ENCODE results near the gene PRKRIP1. TPM values are rescaled to one million over a fixed set of nuclear protein-coding genes. Genes with fewer than 3 reads are reported as not detected.
"Not testable (repeated sequence)": the region's sequence is repeated elsewhere in the genome, so short reads cannot be mapped to it uniquely, and the experiment has no call there.

Gene PRKRIP1
- polyA plus RNA-seq, 3 donors: 6.6 to 27.0 (median 7.4) TPM

- 58% methylated on average over 9 of the region's 12 CpGs for WGBS (ENCODE audit: insufficient coverage)
- Histone ChIP-seq H3K36me3 (replicated peaks in 1 of 2; ENCODE audit: control insufficient read depth in 1 of 2, insufficient read depth in 2 of 2, low read length in 2 of 2) (peaks cover 31 to 42% of the 10 kb centered on the region in 2 donors), H3K4me3 (replicated peaks in 1 of 3; ENCODE audit: low read depth in 2 of 3, low read length in 3 of 3) (no peak overlapping the region), H4K20me1 (ENCODE audit: insufficient read depth, low read length) (peaks cover 4% of the 10 kb centered on the region), H3K4me1 (ENCODE audit: control insufficient read depth in 1 of 2, insufficient read depth in 2 of 2, low read length in 2 of 2) (no peaks in the 10 kb centered on the region), H3K27ac (ENCODE audit: low read depth in 1 of 2, low read length in 2 of 2) (no peak overlapping the region), H3K79me2 (ENCODE audit: insufficient read depth, low read length) (no peaks in the 10 kb centered on the region), H3K4me2 (replicated peaks; ENCODE audit: extremely low read depth, low read length, poor library complexity, severe bottlenecking) (no peak overlapping the region), H2AFZ (ENCODE audit: insufficient read depth, low read depth, low read length, poor library complexity, severe bottlenecking) (no peak overlapping the region), H3K27me3 (ENCODE audit: control insufficient read depth in 2 of 2, insufficient read depth in 2 of 2, low read length in 2 of 2) (no peaks in the 10 kb centered on the region), H3K9me3 (replicated peaks in 1 of 2; ENCODE audit: control insufficient read depth in 1 of 2, insufficient read depth in 1 of 2, low read length in 2 of 2) (no peaks in the 10 kb centered on the region), H3K9ac (ENCODE audit: insufficient read depth, low read length, poor library complexity, severe bottlenecking) (no peak overlapping the region)
- no peak overlapping the region for H3K4me3 Mint-ChIP-seq
- H3K27me3 Mint-ChIP-seq (ENCODE audit: low read depth in 3 of 3): no peaks in the 10 kb centered on the region
- H3K27ac Mint-ChIP-seq: peak overlapping the region in 1 of 7 donors; percentile 35
- intact Hi-C loops (cut with micrococcal nuclease): loop anchor here in 1 of 2 donors (5.0 to 10.0 kb wide), 2 partner anchors 42 to 170 kb away; partner anchors contain the start of gene SH2B2
- DNase-seq: no peak
- TF ChIP-seq CTCF (IDR thresholded peaks at IDR 0.05): no peak
- no peaks in the 10 kb centered on the region for H3K9me3 Mint-ChIP-seq
- H3K4me1 Mint-ChIP-seq: no peaks in the 10 kb centered on the region
- peaks cover 24 to 44% of the 10 kb centered on the region in 2 donors for H3K36me3 Mint-ChIP-seq
Measured at GRCh38 chr7:102454468-102454867, 58.3 kb downstream of the PRKRIP1 start.

- H3K27me3 Mint-ChIP-seq (ENCODE audit: low read depth in 3 of 3); H3K4me3 ChIP-seq (replicated peaks in 1 of 3; ENCODE audit: low read depth in 2 of 3, low read length in 3 of 3); H3K4me3 Mint-ChIP-seq; H3K9ac ChIP-seq (ENCODE audit: insufficient read depth, low read length, poor library complexity, severe bottlenecking); H3K4me1 Mint-ChIP-seq; H2AFZ ChIP-seq (ENCODE audit: insufficient read depth, low read depth, low read length, poor library complexity, severe bottlenecking); H3K4me2 ChIP-seq (replicated peaks; ENCODE audit: extremely low read depth, low read length, poor library complexity, severe bottlenecking); H3K27me3 ChIP-seq (ENCODE audit: control insufficient read depth in 2 of 2, insufficient read depth in 2 of 2, low read length in 2 of 2); H3K27ac Mint-ChIP-seq; H4K20me1 ChIP-seq (ENCODE audit: insufficient read depth, low read length); H3K4me1 ChIP-seq (ENCODE audit: control insufficient read depth in 1 of 2, insufficient read depth in 2 of 2, low read length in 2 of 2); H3K9me3 Mint-ChIP-seq; H3K27ac ChIP-seq (ENCODE audit: low read depth in 1 of 2, low read length in 2 of 2); DNase-seq; H3K79me2 ChIP-seq (ENCODE audit: insufficient read depth, low read length); H3K9me3 ChIP-seq (replicated peaks in 1 of 2; ENCODE audit: control insufficient read depth in 1 of 2, insufficient read depth in 1 of 2, low read length in 2 of 2): not testable (repeated sequence)
- H3K36me3 Mint-ChIP-seq: peaks cover 26 to 49% of the 10 kb centered on the region in 2 donors
- WGBS (ENCODE audit: insufficient coverage): 89% methylated on average over 8 of the region's 10 CpGs
- intact Hi-C loops (cut with micrococcal nuclease): loop anchor here in 1 of 2 donors (5.0 to 10.0 kb wide), 2 partner anchors 43 to 170 kb away; partner anchors contain the start of gene SH2B2
- H3K36me3 ChIP-seq (replicated peaks in 1 of 2; ENCODE audit: control insufficient read depth in 1 of 2, insufficient read depth in 2 of 2, low read length in 2 of 2): peaks cover 33 to 44% of the 10 kb centered on the region in 2 donors
Measured at GRCh38 chr7:102454932-102455331, 58.8 kb downstream of the PRKRIP1 start.

Data from CD14-positive monocyte (primary cell).